HL-60 (cell line): ENCODE results near the gene MAP2K2.

Experiments
- POLR2AphosphoS5 ChIP-seq: IDR thresholded peaks from 2 replicates; pipeline ENCODE4 v1.6.1; 2012; ENCODE audit warnings: low read depth
- SPI1 ChIP-seq: IDR thresholded peaks from 2 replicates; pipeline ENCODE4 v1.6.1; 2012; ENCODE audit warnings: low read depth, mild to moderate bottlenecking, borderline replicate concordance
- TF ChIP-seq, protein P1 (sequence below): IDR thresholded peaks from one replicate; pipeline ENCODE4 v1.5.1; 2011; ENCODE audit warnings: low read length, control low read depth, inconsistent platforms; ENCODE audit not compliant: insufficient read depth

DNA sequence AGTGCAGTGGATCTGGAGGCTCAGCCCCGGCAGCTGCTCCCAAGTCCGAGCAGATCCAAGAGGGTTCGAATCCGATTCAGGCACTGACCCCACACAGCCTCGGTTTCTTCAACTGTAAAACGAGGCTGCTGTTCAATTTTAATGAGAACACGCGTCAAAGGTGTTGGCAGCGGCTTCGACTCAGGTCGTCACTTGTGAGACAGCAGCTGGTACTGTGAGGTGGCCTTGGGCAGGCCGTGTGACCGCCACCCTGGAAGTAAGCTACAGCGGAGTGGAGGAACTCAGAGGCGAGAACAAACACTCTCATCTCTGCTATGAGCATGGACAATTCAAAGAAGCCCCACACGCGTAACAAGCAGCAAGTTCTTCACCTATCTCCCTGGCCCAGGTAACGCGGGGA, 9.7 kb downstream of the MAP2K2 start:
- TF ChIP-seq, protein P1, sequence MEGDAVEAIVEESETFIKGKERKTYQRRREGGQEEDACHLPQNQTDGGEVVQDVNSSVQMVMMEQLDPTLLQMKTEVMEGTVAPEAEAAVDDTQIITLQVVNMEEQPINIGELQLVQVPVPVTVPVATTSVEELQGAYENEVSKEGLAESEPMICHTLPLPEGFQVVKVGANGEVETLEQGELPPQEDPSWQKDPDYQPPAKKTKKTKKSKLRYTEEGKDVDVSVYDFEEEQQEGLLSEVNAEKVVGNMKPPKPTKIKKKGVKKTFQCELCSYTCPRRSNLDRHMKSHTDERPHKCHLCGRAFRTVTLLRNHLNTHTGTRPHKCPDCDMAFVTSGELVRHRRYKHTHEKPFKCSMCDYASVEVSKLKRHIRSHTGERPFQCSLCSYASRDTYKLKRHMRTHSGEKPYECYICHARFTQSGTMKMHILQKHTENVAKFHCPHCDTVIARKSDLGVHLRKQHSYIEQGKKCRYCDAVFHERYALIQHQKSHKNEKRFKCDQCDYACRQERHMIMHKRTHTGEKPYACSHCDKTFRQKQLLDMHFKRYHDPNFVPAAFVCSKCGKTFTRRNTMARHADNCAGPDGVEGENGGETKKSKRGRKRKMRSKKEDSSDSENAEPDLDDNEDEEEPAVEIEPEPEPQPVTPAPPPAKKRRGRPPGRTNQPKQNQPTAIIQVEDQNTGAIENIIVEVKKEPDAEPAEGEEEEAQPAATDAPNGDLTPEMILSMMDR, result no peak
- no peak for TF ChIP-seq POLR2AphosphoS5
- TF ChIP-seq SPI1, result no peak
